ENCODE data around the gene U2AF1L4. TPM values are rescaled to one million over a fixed set of nuclear protein-coding genes. Genes with fewer than 3 reads are reported as not detected.

U2AF1L4 gene
- polyA plus RNA-seq, 3 donors = 6.2 to 140 (median 8.7) TPM

DNA sequence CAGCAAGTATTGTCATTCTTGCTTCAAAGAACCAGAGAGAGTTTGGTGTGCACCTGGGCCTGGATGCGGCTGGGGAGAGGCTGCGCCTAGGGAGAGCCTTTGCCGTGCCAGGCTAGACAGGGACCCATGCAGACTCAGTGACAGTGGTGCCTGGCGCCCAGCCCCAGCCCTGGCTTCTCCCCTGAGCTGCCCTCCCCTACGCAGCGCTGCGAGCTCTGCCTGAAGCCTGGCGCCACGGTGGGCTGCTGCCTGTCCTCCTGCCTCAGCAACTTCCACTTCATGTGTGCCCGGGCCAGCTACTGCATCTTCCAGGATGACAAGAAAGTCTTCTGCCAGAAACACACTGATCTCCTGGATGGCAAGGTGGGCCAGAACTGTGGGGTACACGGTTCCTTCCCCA lies 15.5 kb downstream of the U2AF1L4 start:
- Histone ChIP-seq H3K4me3 (replicated peaks in 1 of 3; ENCODE audit: low read depth in 2 of 3, low read length in 3 of 3) (no peak overlapping the region), H3K27me3 (ENCODE audit: control insufficient read depth in 2 of 2, insufficient read depth in 2 of 2, low read length in 2 of 2) (no peaks in the 10 kb centered on the region), H3K4me2 (replicated peaks; ENCODE audit: extremely low read depth, low read length, poor library complexity, severe bottlenecking) (no peak overlapping the region), H3K79me2 (ENCODE audit: insufficient read depth, low read length) (no peaks in the 10 kb centered on the region), H3K36me3 (replicated peaks in 1 of 2; ENCODE audit: control insufficient read depth in 1 of 2, insufficient read depth in 2 of 2, low read length in 2 of 2) (peaks cover 96 to 100% of the 10 kb centered on the region in 2 donors), H3K27ac (ENCODE audit: low read depth in 1 of 2, low read length in 2 of 2) (no peak overlapping the region), H3K9me3 (replicated peaks in 1 of 2; ENCODE audit: control insufficient read depth in 1 of 2, insufficient read depth in 1 of 2, low read length in 2 of 2) (no peaks in the 10 kb centered on the region), H4K20me1 (ENCODE audit: insufficient read depth, low read length) (peaks cover 60% of the 10 kb centered on the region), H3K4me1 (ENCODE audit: control insufficient read depth in 1 of 2, insufficient read depth in 2 of 2, low read length in 2 of 2) (no peaks in the 10 kb centered on the region), H2AFZ (ENCODE audit: insufficient read depth, low read depth, low read length, poor library complexity, severe bottlenecking) (no peak overlapping the region), H3K9ac (ENCODE audit: insufficient read depth, low read length, poor library complexity, severe bottlenecking) (no peak overlapping the region)
- Mint-ChIP-seq H3K27ac (peak overlapping the region in 1 of 7 donors; percentile 60), H3K36me3 (peaks cover 81 to 97% of the 10 kb centered on the region in 2 donors), H3K27me3 (ENCODE audit: low read depth in 3 of 3) (peaks cover 0 to 3% (median 2%) of the 10 kb centered on the region in 3 donors), H3K9me3 (no peaks in the 10 kb centered on the region), H3K4me1 (no peaks in the 10 kb centered on the region), H3K4me3 (no peak overlapping the region)
- WGBS (ENCODE audit: insufficient coverage) = 88% methylated on average over 11 of the region's 11 CpGs
- TF ChIP-seq, protein P1, sequence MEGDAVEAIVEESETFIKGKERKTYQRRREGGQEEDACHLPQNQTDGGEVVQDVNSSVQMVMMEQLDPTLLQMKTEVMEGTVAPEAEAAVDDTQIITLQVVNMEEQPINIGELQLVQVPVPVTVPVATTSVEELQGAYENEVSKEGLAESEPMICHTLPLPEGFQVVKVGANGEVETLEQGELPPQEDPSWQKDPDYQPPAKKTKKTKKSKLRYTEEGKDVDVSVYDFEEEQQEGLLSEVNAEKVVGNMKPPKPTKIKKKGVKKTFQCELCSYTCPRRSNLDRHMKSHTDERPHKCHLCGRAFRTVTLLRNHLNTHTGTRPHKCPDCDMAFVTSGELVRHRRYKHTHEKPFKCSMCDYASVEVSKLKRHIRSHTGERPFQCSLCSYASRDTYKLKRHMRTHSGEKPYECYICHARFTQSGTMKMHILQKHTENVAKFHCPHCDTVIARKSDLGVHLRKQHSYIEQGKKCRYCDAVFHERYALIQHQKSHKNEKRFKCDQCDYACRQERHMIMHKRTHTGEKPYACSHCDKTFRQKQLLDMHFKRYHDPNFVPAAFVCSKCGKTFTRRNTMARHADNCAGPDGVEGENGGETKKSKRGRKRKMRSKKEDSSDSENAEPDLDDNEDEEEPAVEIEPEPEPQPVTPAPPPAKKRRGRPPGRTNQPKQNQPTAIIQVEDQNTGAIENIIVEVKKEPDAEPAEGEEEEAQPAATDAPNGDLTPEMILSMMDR (IDR thresholded peaks at IDR 0.05) = no peak
- DNase-seq = no peak
- intact Hi-C loops (cut with micrococcal nuclease) = no loop called here

DNA sequence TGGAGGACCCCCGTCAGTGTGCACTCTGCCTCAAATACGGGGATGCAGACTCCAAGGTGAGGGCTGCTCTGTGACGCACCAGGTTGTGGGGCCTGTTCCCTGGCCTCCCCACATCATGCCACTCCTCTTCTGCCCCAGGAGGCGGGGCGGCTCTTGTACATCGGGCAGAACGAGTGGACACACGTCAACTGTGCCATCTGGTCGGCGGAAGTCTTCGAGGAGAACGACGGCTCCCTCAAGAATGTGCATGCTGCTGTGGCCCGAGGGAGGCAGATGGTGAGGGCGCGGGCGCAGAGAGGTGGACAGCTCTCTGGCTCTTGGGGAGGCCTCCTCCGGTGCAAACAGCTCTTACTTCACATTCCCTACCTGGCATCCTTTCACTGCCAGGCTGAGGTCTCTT lies 16.2 kb downstream of the U2AF1L4 start:
- no peak overlapping the region for H3K4me3 Mint-ChIP-seq
- no peak overlapping the region for H3K4me2 ChIP-seq (replicated peaks; ENCODE audit: extremely low read depth, low read length, poor library complexity, severe bottlenecking)
- no peak overlapping the region for H3K9ac ChIP-seq (ENCODE audit: insufficient read depth, low read length, poor library complexity, severe bottlenecking)
- H3K27me3 Mint-ChIP-seq (ENCODE audit: low read depth in 3 of 3) = peaks cover 0 to 3% (median 2%) of the 10 kb centered on the region in 3 donors
- peaks cover 96 to 100% of the 10 kb centered on the region in 2 donors for H3K36me3 ChIP-seq (replicated peaks in 1 of 2; ENCODE audit: control insufficient read depth in 1 of 2, insufficient read depth in 2 of 2, low read length in 2 of 2)
- WGBS (ENCODE audit: insufficient coverage) = 98% methylated on average over 15 of the region's 18 CpGs
- H3K4me1 ChIP-seq (ENCODE audit: control insufficient read depth in 1 of 2, insufficient read depth in 2 of 2, low read length in 2 of 2) = no peaks in the 10 kb centered on the region
- no peak overlapping the region for H2AFZ ChIP-seq (ENCODE audit: insufficient read depth, low read depth, low read length, poor library complexity, severe bottlenecking)
- peaks cover 81 to 97% of the 10 kb centered on the region in 2 donors for H3K36me3 Mint-ChIP-seq
- H3K4me3 ChIP-seq (replicated peaks in 1 of 3; ENCODE audit: low read depth in 2 of 3, low read length in 3 of 3) = no peak overlapping the region
- H3K9me3 Mint-ChIP-seq = no peaks in the 10 kb centered on the region
- no peaks in the 10 kb centered on the region for H3K27me3 ChIP-seq (ENCODE audit: control insufficient read depth in 2 of 2, insufficient read depth in 2 of 2, low read length in 2 of 2)
- H4K20me1 ChIP-seq (ENCODE audit: insufficient read depth, low read length) = peaks cover 53% of the 10 kb centered on the region
- H3K27ac ChIP-seq (ENCODE audit: low read depth in 1 of 2, low read length in 2 of 2) = no peak overlapping the region
- no peak for DNase-seq
- H3K9me3 ChIP-seq (replicated peaks in 1 of 2; ENCODE audit: control insufficient read depth in 1 of 2, insufficient read depth in 1 of 2, low read length in 2 of 2) = no peaks in the 10 kb centered on the region
- TF ChIP-seq, protein P1 (IDR thresholded peaks at IDR 0.05) = no peak
- no peak overlapping the region for H3K27ac Mint-ChIP-seq
- intact Hi-C loops (cut with micrococcal nuclease) = no loop called here
- H3K4me1 Mint-ChIP-seq = no peaks in the 10 kb centered on the region
- H3K79me2 ChIP-seq (ENCODE audit: insufficient read depth, low read length) = no peaks in the 10 kb centered on the region

Data from CD14-positive monocyte (primary cell).